ENCODE measurements around the gene GJB4.
"Not testable (repeated sequence)": the region's sequence is repeated elsewhere in the genome, so short reads cannot be mapped to it uniquely, and the experiment has no call there.

DNA sequence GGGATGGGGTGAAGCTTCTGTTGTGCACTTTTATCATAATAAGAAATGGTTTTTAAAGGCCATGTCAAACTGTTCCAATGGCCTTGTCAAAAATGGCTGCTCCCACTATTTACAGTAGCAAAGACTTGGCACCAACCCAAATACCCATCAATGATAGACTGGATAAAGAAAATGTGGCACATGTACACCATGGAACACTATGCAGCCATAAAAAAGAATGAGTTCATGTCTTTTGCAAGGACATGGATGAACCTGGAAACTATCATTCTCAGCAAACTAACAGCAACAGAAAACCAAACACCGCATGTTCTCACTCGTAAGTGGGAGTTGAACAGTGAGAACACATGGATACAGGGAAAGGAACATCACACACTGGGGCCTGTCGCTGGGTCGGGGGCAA lies 13.6 kb downstream of the GJB4 start:
- not testable (repeated sequence) for TF ChIP-seq POLR2AphosphoS5 (IDR thresholded peaks at IDR 0.05)
- TF ChIP-seq, protein P1, sequence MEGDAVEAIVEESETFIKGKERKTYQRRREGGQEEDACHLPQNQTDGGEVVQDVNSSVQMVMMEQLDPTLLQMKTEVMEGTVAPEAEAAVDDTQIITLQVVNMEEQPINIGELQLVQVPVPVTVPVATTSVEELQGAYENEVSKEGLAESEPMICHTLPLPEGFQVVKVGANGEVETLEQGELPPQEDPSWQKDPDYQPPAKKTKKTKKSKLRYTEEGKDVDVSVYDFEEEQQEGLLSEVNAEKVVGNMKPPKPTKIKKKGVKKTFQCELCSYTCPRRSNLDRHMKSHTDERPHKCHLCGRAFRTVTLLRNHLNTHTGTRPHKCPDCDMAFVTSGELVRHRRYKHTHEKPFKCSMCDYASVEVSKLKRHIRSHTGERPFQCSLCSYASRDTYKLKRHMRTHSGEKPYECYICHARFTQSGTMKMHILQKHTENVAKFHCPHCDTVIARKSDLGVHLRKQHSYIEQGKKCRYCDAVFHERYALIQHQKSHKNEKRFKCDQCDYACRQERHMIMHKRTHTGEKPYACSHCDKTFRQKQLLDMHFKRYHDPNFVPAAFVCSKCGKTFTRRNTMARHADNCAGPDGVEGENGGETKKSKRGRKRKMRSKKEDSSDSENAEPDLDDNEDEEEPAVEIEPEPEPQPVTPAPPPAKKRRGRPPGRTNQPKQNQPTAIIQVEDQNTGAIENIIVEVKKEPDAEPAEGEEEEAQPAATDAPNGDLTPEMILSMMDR (IDR thresholded peaks at IDR 0.05) = not testable (repeated sequence)

Measured in gastroesophageal sphincter (tissue), 3 donors.